Stimulated activated CD8-positive, alpha-beta memory T cell treated with anti-CD3 and anti-CD28 coated beads, Interleukin-15, amount 100 ng/mL, for 4 hours (primary cell): ENCODE data around the gene HK1.
A peak's percentile ranks its signal among the peaks of the same experiment; 100 is the strongest.

Experiments
- DNase-seq, 2 donors: peaks; one replicate each; pipeline ENCODE4 v3.0.0-alpha.2; 2020; ENCODE audit warnings: low read depth in 2 of 2

The HK1 gene

DNA sequence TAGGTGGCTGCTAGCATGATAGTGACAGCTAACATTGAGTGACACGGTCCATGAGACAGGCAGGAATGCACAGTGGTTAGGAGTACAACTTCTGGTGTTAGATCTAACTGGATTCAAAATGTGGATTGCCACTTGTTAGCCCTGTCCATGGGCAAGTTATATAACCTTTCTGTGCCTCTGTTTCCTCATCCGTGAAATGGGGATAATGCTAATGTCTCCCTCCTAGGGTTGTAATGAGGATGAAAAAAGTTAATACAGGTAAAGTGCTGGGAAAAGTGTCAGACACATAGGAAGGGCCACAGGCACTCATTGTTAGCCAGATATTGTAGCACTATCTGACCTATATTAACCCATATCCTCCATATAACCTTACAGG lies 96.6 kb downstream of the HK1 start:
- DNase-seq = no peak

DNA sequence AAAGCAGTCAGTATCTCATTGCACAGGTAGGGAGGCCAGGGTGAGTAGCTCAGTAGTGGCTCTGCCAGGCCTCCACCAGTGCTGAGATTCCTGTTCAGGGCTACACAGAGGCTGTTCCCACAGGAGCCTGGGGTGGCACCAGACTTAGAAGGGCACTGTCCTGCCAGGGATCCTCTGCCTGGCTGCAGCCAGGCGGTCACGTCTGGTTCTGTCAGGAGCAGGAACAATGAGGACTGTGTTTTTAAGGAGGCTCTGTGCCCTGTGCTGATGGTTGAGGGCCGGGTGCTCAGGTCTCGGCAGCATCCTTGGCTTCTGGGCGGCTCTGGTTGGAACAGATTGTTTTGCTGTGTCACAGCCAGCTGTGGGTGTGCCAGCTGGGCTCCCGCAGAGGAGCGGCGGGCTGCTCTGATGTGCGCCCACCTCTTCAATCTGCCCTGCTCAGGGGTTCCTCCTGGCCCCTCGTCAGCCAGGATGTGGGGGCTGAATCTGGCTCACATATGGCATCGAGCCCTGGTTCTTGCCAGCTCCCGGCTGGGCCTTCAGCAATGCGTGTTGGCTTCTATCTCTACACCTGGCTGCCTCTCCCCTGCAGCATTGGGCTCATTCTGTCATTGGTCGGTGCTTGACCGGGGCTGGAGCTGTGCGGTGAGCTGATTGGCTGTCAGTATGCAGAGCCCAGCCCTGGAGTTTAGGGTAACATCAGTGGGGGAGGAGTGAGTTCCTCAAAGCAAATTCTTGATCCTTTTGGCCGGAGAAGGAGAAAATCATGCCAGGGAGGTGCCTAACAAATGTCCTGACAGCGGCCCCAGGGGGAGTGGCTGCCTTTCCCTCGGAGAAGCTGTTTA lies 97.2 kb downstream of the HK1 start:
- no peak for DNase-seq

DNA sequence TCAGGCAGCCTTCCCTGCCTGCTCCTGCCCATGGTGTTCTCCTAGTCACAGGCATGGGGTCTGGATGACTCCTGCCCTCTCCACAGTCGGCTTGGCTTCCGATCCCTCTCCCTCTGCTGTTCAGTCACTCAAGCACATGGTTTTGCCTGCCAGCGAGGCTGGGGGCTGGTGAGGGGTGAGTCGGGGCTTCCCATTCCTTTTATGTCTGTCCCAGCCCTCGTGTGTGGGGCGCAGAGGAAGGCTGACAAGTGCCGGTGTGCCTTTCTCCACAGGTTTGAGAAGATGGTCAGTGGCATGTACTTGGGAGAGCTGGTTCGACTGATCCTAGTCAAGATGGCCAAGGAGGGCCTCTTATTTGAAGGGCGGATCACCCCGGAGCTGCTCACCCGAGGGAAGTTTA lies 98.4 kb downstream of the HK1 start:
- DNase-seq = no peak

DNA sequence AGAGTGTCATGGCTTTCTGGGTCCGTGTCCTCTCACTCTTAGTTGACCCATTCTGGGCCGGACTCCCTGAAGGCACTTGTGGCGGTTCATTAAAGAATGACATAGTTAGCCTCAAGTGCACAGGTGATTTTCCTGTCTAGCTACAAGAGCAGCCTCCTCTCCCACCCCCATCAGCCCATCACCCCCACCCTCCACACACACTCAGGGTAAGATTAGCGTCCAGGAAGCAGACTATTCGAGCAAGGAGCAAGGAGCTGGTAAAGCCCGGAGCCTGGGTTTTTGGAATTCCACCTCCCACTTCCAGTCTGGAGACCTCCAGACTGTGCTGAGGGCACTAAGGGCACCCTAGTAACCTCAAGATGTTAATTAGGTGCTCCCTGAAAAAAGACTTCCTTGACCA lies 98.9 kb downstream of the HK1 start:
- DNase-seq = no peak

DNA sequence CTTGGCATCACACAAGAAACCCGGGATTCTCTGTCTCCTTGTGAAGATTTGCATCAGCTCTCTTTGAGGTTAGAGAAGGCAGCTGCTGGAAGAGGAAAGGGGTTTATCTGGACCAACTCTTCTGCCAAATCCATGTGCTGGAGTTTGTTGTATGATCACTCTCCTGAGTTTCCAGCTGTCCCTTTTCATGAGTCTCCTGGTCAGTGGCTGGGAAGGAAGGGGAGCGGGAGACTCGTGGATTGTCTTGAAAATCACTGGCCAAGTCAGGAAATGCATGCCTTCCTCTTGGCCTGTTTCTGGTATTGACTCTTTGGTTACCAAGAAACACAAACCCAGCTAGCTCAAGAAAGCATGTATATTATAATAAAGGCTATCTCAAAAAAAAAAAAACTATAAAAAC lies 99.6 kb downstream of the HK1 start:
- no peak for DNase-seq

DNA sequence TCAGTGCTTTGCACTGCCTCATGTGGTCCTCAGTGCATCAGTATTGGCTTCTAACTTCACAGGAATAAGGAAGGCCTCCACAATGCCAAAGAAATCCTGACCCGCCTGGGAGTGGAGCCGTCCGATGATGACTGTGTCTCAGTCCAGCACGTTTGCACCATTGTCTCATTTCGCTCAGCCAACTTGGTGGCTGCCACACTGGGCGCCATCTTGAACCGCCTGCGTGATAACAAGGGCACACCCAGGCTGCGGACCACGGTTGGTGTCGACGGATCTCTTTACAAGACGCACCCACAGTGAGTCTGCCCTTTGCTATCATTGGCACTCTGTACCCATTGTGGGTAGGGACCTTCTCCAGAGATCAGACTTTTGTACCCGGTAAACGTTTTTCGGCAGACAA lies 101.5 kb downstream of the HK1 start:
- DNase-seq = no peak

DNA sequence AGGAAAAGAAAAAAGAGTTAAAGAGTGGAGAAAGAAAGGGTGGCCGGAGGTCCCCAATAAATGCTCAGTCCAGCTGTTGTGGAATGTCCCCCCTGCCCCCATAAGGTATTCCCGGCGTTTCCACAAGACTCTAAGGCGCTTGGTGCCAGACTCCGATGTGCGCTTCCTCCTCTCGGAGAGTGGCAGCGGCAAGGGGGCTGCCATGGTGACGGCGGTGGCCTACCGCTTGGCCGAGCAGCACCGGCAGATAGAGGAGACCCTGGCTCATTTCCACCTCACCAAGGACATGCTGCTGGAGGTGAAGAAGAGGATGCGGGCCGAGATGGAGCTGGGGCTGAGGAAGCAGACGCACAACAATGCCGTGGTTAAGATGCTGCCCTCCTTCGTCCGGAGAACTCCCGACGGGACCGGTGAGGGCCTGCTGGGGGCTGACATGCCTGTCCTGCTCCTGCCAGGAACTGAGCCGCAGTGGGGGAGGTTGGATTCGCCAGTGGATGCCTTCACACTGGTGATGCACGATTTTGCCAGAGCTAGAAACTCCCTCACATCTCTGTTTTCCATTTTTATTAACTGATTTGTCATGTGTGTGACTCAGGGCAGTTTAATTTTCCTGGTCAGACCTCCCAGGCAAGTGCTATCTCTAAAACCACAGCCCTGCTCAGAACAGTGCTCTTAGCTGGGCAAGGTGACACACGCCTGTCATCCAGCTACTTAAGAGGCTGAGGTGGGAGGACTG lies 104.3 kb downstream of the HK1 start:
- DNase-seq = no peak

DNA sequence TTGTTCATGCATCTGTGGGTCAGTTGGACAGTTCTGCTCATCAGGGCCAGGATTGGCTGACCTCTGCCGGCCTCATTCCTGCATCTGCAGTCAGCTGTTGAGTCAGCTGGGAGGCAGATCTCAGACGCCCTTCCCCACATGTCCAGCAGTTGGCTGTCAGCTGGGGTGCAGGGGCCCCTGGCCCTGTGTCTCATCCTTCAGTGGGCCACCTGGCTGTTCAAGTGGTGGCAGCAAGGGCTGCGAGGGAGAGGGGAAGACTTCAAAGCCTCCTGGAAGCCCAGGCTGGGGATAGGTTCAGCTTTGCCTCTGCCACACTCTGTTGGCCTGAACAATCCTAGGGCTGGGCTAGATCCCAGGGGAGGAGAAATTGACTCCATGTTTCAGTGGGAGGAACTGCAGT lies 105.3 kb downstream of the HK1 start:
- no peak for DNase-seq

DNA sequence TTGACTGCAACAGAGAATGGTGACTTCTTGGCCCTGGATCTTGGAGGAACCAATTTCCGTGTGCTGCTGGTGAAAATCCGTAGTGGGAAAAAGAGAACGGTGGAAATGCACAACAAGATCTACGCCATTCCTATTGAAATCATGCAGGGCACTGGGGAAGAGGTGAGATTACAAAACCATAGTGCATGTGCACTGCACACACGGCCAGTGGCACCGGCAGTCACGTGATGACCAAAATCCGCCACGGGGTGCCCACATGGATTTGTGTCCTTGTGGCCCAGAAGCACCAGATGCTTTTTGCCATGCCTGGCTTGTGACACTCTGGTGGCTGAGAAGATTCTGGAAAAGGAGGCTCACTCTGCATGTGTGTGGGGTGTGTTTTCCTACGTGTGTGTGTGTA lies 106.0 kb downstream of the HK1 start:
- no peak for DNase-seq

DNA sequence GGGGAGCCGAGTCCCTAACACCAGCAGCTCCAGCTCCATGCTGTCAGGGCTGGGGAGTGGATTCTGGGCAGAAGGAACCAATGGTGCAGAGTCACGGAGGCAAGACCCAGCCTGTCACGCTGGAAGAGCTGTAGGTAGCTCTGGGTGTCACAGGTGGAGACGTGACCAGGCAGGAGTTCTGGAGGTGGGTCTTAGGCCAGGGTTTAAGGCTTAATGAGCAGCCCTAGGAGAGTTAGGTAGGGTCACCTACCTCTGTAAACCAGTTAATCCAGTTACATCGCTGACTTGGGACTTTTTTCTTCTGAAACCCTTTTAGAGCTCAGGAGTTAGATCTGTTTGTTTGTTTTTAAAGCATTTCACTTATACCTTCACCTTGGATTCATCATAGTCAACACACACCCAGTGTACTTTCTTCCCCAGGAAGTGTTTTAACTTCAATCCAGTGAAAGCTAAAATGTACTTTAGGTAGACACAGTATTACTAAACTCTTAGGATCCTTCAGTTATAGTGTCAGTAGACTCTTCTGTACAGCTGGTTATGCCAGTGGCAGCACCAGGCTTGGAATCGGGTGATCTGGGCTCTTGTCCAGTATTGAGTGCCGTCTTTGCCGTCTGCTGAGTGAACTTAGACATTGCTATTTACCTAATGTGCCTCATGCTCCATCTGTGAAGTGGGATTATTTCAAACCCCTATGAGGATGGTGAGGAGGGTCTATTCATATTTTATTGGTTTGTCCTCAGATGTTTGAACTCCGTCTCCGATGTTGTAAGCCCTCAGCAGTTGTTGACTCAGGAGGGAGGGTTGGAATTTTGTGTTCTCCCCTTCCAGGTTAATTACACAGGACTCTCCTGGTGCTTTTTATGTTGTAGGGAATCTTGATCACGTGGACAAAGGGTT lies 107.4 kb downstream of the HK1 start:
- DNase-seq = no peak

DNA sequence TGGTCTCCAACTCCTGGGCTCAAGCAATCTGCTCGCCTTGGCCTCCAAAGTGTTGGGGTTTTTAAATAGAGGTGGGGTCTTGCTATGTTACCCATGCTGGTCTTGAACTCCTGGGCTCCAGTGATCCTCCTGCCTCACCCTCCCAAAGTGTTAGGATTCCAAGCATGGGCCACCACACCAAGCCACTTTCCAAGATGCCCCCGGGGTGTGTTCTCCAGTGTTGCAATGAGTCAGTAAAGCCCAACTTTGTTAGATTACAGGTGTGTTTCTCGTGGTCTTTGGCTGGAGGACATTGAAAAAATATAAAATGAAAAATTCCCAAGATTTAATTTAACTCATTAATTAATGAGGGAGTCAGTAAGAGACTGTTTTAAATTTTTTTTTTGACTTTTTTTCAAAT lies 109.2 kb downstream of the HK1 start:
- DNase-seq = no peak

DNA sequence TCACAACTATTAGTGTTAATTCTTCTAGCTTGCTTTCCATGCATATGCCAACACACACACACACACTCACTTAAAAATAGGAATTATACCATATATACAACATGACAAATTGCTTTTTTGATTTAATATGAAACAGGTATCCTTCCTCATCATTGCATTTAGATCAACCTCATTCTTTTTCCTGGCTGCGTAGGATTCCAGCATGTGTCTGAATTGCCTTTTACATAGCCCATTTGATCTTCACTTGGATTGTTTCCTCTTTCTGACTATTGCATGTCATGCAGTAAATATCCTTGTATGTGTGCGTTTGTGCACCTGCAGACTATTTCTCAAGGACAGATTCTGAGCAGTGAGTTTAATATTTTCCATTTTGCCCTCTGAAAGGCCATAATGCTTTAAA lies 110.2 kb downstream of the HK1 start:
- DNase-seq = no peak

DNA sequence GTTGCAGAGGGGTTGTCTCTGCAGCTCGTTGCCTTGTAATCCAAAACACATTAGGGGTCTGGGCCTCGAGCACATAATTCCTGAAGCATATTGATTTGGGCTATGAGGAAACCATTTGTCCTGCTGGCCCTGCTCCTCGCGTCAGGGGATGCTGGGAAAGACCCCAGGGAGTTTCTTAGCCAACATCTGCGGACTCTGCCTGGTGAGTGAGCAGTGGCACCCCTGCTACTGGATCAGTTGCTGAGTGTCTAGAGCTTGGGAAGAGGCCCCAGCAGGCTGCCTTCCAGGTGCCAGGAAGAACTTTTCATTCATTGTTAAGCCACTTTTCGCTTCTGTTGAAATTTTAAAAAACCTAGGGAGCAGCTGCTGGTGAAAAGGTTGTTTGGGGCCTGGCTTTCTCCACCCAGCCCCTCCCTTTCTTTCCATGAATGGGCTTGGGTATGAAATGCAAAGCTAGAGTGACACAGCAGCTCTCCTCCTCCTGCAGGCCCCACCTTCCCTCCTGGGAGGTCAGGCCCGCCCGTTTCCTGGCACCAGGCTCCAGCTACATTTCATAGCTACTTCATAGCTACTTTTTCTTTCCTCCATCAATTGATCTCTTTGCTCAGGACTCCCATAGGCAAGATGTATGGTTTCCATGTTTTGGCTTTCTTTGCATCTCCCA lies 111.7 kb downstream of the HK1 start:
- no peak for DNase-seq

DNA sequence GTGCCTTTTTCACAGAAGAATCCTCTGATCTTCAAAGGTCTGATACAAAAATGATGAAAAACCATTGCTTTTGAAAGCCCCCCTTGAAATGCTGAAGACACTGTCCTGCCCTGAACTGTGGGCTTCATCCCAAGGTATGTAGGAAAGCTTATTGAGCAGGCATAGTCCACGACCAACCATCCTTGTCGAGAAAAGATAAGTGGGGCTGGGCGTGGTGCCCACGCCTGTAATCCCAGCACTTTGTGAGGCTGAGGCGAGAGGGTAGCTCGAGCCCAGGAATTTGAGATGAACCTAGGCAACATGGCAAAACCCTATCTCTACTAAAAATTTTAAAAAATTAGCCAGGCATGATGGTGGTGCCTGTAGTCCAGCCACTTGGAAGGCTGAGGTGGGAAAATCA lies 112.9 kb downstream of the HK1 start:
- DNase-seq = no peak

DNA sequence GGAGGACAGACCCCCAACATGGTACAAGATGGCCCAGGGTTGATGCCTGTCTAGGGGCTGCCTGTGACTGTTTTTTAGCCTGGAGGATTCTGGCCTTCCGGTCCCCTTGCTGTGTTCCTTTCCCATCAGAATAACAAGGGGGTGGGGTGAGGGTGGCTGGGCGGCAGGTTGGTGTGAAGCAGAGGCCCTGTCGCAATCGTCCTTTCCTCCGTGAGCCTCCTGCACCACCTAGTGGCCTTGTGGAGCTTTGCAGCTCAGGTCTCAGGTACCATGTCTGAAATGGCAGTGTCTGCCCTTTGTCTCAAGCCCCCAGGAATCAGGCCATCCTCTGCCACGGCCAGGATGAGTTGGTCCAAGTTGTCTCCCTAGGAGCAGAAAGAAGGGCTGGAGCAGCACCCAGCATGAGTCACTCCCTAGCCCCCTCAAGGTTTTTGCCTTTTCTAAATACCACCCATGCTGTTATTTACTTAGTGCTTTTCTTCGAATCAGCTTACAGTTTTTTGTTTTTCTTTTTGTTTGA lies 114.2 kb downstream of the HK1 start:
- peak; percentile 50 to 65 for DNase-seq

DNA sequence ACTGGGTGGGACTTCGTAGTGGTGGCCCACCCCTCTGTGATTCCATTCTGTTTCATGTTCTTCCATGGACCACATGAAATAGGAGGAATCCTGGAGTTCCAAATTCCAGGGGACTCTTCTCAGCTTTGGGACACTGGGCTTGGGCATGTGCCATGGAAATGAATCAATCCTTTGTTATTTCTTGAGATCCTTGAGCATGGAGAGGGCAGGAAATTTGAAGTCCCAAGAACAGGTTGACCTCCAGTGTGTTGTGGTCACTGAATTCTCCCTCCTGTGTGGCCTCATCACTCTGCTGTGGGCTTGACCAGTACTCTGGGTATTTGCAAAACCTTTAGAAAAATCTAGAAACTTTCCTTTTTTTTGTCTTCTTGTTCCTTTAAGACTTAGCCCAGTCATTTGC lies 115.7 kb downstream of the HK1 start:
- no peak for DNase-seq

DNA sequence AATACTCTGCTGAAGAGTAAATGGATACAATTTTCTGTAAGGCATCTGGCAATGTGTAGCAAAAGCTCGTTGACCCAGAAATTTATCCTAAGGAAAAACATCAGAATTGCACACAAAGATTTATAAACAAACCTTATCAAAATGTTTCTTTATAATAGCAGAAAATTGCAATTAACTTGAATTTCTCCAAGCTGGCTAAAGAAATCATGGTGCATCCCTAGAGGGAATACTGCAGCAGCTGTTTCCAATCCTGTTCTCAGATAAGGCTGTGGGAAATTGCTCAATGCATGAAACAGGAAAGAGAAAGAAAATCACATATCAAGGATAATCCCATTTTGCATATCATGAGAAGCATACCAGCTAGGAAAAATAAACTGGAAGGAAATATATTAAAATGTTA lies 119.7 kb downstream of the HK1 start:
- no peak for DNase-seq

DNA sequence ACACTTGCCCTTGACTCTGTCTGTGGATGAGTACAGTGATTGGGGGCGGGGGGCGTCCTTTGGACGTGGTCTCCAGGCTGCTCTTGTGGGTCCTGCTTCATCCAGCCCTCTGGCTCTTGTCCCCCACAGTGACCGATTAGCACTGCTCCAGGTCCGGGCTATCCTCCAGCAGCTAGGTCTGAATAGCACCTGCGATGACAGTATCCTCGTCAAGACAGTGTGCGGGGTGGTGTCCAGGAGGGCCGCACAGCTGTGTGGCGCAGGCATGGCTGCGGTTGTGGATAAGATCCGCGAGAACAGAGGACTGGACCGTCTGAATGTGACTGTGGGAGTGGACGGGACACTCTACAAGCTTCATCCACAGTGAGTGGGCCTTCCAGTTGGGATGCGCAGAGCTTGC lies 120.2 kb downstream of the HK1 start:
- DNase-seq = no peak

DNA sequence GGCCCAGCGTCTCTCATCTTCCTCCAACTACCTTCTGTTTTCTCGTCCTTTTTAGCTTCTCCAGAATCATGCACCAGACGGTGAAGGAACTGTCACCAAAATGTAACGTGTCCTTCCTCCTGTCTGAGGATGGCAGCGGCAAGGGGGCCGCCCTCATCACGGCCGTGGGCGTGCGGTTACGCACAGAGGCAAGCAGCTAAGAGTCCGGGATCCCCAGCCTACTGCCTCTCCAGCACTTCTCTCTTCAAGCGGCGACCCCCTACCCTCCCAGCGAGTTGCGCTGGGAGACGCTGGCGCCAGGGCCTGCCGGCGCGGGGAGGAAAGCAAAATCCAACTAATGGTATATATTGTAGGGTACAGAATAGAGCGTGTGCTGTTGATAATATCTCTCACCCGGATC lies 122.6 kb downstream of the HK1 start:
- DNase-seq = no peak

DNA sequence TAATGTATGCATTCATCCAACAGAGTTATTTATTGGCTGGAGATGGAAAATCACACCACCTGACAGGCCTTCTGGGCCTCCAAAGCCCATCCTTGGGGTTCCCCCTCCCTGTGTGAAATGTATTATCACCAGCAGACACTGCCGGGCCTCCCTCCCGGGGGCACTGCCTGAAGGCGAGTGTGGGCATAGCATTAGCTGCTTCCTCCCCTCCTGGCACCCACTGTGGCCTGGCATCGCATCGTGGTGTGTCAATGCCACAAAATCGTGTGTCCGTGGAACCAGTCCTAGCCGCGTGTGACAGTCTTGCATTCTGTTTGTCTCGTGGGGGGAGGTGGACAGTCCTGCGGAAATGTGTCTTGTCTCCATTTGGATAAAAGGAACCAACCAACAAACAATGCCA lies 123.1 kb downstream of the HK1 start:
- no peak for DNase-seq

DNA sequence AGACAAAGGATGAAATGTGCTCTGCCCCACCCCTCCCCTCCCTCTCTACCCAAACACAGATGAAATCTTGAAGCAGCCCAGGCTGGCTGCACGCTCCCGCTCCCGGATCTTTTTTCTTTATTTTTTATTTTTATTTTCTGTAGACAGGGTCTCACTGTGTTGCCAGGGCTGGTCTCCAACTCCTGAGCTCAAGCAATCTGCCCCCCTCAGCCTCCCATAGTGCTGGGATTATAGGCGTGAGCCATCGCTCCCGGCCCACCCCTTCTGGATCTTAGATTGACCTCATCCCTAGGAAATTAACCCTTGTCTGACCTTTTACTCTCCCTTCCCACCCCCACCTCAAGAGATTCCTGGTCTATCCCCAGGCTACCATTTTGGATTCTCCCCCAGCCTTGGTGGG lies 124.1 kb downstream of the HK1 start:
- DNase-seq = no peak

DNA sequence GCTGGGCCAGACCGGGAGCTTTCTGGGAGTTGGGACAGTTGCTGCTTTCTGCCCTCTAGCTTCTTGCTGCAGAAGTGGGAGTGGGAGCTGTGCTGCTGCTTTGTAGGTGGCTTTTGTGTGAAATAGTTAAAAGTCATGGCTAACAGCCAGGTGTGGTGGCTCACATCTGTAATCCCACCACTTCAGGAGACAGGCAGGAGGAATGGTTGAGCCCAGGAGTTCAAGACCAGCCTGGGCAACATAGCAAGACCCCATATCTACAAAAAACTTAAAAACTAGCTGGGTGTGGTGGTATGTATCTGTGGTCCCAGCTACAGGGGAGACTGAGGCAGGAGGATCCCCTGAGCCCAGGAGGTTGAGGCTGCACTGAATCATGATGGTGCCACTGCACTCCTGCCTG lies 124.8 kb downstream of the HK1 start:
- DNase-seq = no peak
